H1 (cell line): ENCODE measurements around the gene SYT17. TPM values are rescaled to one million over a fixed set of nuclear protein-coding genes. Genes with fewer than 3 reads are reported as not detected.

Experiments
- CTCF ChIA-PET: fragments of 300-600 bp; sonication (Branson Sonifier 250); formaldehyde crosslinking; loops from one replicate; lab custom pipeline; 2021; ENCODE audit not compliant: partially characterized antibody; lab: Charles Lee
- POLR2A ChIA-PET: fragments of 300-600 bp; sonication (Branson Sonifier 250); formaldehyde crosslinking; loops from one replicate; lab custom pipeline; 2021; ENCODE audit warnings: inconsistent platforms; ENCODE audit not compliant: partially characterized antibody; lab: Charles Lee
- DNase-seq, 2 experiments: peaks; one replicate each; pipeline versions ENCODE4 v3.0.0 to v3.0.0-alpha.2; 2010 to 2022; ENCODE audit warnings: low spot score in 2 of 2, low read depth in 1 of 2, mixed read lengths in 1 of 2
- FAIRE-seq: peaks from 2 replicates; lab custom pipeline; 2011; peaks lifted over from hg19 to GRCh38; lab: Jason Lieb, UNC
- H2AFZ ChIP-seq: 2 replicates; pipeline ENCODE4 v1.8.1; 2012; ENCODE audit warnings: low read length, inconsistent platforms
- H2AK5ac ChIP-seq: 2 replicates; pipeline ENCODE4 v1.6.1; 2013; ENCODE audit warnings: low read depth, low read length
- H2BK120ac ChIP-seq: replicated peaks from 2 replicates; pipeline ENCODE3; 2013; ENCODE audit warnings: low read depth, low read length, inconsistent platforms
- H2BK12ac ChIP-seq: 2 replicates; pipeline ENCODE4 v1.6.1; 2013; ENCODE audit warnings: low read depth, low read length
- H2BK15ac ChIP-seq: 2 replicates; pipeline ENCODE4 v1.6.1; 2013; ENCODE audit warnings: low read length
- H2BK20ac ChIP-seq: 2 replicates; pipeline ENCODE4 v1.6.1; 2013; ENCODE audit warnings: low read length
- H2BK5ac ChIP-seq: 2 replicates; pipeline ENCODE4 v1.6.1; 2013; ENCODE audit warnings: low read depth, low read length
- H3K14ac ChIP-seq: 2 replicates; pipeline ENCODE4 v1.6.1; 2013; ENCODE audit warnings: inconsistent platforms; ENCODE audit not compliant: insufficient read length
- H3K18ac ChIP-seq: 2 replicates; pipeline ENCODE4 v1.6.1; 2013; ENCODE audit warnings: low read length; ENCODE audit errors: extremely low read depth
- H3K23ac ChIP-seq: 2 replicates; pipeline ENCODE4 v1.6.1; 2013; ENCODE audit warnings: inconsistent platforms; ENCODE audit not compliant: insufficient read length
- H3K23me2 ChIP-seq: 2 replicates; pipeline ENCODE4 v1.6.1; 2013; ENCODE audit warnings: low read depth, low read length
- H3K27ac ChIP-seq: 2 replicates; pipeline ENCODE4 v1.6.1; 2011; ENCODE audit warnings: low read depth, low read length, inconsistent platforms
- H3K27me3 ChIP-seq, 4 experiments: replicated peaks in 1 of 4; 1 replicate in 1 of 4; 2 replicates in 3 of 4; pipeline versions ENCODE4 v1.6.1 to v1.8.1; 2011 to 2013; ENCODE audit warnings: low read length in 3 of 4, mild to moderate bottlenecking in 3 of 4, inconsistent platforms in 2 of 4, mixed read lengths in 2 of 4, moderate library complexity in 1 of 4; ENCODE audit not compliant: control insufficient read depth in 3 of 4, insufficient read depth in 3 of 4; ENCODE audit errors: extremely low read depth in 1 of 4
- H3K36me3 ChIP-seq, 4 experiments: 2 replicates each; pipeline versions ENCODE4 v1.6.1 to v1.8.1; 2011 to 2013; ENCODE audit warnings: mild to moderate bottlenecking in 4 of 4, low read length in 3 of 4, moderate library complexity in 2 of 4, control low read depth in 1 of 4, inconsistent platforms in 1 of 4; ENCODE audit not compliant: insufficient read depth in 4 of 4, control insufficient read depth in 2 of 4
- H3K4ac ChIP-seq: replicated peaks from 2 replicates; pipeline ENCODE3; 2013; ENCODE audit warnings: low read length, low read depth, mixed read lengths, inconsistent platforms; ENCODE audit not compliant: insufficient read length
- H3K4me1 ChIP-seq, 4 experiments: replicated peaks in 1 of 4; 1 replicate in 1 of 4; 2 replicates in 3 of 4; pipeline versions ENCODE4 v1.6.1 to v1.8.1; 2011 to 2013; ENCODE audit warnings: low read length in 3 of 4, inconsistent platforms in 2 of 4, mixed read lengths in 1 of 4; ENCODE audit not compliant: insufficient read depth in 4 of 4, control insufficient read depth in 3 of 4
- H3K4me2 ChIP-seq, 2 experiments: 2 replicates each; pipeline versions ENCODE4 v1.6.1 to v1.8.1; 2011 to 2013; ENCODE audit warnings: low read depth in 2 of 2, low read length in 2 of 2, control low read depth in 1 of 2, inconsistent platforms in 1 of 2, mild to moderate bottlenecking in 1 of 2; ENCODE audit not compliant: insufficient read depth in 1 of 2
- H3K4me3 ChIP-seq, 4 experiments: fragments of 200-600, 300-600 bp in 1 of 4; sonication (generic), shearing (Covaris generic), sonication (Bioruptor Twin) in 1 of 4; 2 replicates each; pipeline versions ENCODE4 v1.5.1 to v1.8.1; 2011 to 2016; ENCODE audit warnings: low read length in 4 of 4, low read depth in 3 of 4, control low read depth in 2 of 4, inconsistent platforms in 2 of 4, mild to moderate bottlenecking in 2 of 4, mixed read lengths in 1 of 4, moderate library complexity in 1 of 4; ENCODE audit not compliant: insufficient read depth in 2 of 4; ENCODE audit errors: extremely low read depth in 1 of 4
- H3K56ac ChIP-seq: replicated peaks from 2 replicates; pipeline ENCODE3; 2013; ENCODE audit warnings: low read depth, mild to moderate bottlenecking, mixed read lengths, low read length, inconsistent platforms; ENCODE audit not compliant: insufficient read length
- H3K79me1 ChIP-seq: 2 replicates; pipeline ENCODE4 v1.6.1; 2013; ENCODE audit warnings: low read depth, low read length, control low read depth
- H3K79me2 ChIP-seq, 2 experiments: 2 replicates each; pipeline versions ENCODE4 v1.6.1 to v1.8.1; 2012 to 2013; ENCODE audit warnings: low read length in 2 of 2, mild to moderate bottlenecking in 2 of 2, inconsistent platforms in 1 of 2; ENCODE audit not compliant: insufficient read depth in 2 of 2, control insufficient read depth in 1 of 2
- H3K9ac ChIP-seq, 4 experiments: replicated peaks in 1 of 4; 1 replicate in 1 of 4; 2 replicates in 3 of 4; pipeline versions ENCODE4 v1.6.1 to v1.8.1; 2011 to 2013; ENCODE audit warnings: low read depth in 3 of 4, low read length in 3 of 4, control low read depth in 2 of 4, mild to moderate bottlenecking in 2 of 4, moderate library complexity in 2 of 4, inconsistent platforms in 1 of 4; ENCODE audit errors: extremely low read depth in 1 of 4
- H3K9me3 ChIP-seq, 2 experiments: 2 replicates each; pipeline versions ENCODE4 v1.6.1 to v1.8.1; 2012 to 2013; ENCODE audit warnings: mild to moderate bottlenecking in 2 of 2, moderate library complexity in 2 of 2, control low read depth in 1 of 2, inconsistent platforms in 1 of 2, low read depth in 1 of 2, low read length in 1 of 2, mixed read lengths in 1 of 2; ENCODE audit not compliant: insufficient read depth in 2 of 2
- H4K20me1 ChIP-seq, 2 experiments: replicated peaks in 1 of 2; 2 replicates each; pipeline versions ENCODE3 to v1.8.1; 2011 to 2013; ENCODE audit warnings: inconsistent platforms in 2 of 2, low read length in 2 of 2, mild to moderate bottlenecking in 1 of 2; ENCODE audit not compliant: insufficient read depth in 2 of 2, control insufficient read depth in 1 of 2
- H4K5ac ChIP-seq: 2 replicates; pipeline ENCODE4 v1.6.1; 2013; ENCODE audit warnings: low read length, low read depth, mixed read lengths, inconsistent platforms; ENCODE audit not compliant: insufficient read length
- H4K8ac ChIP-seq: 2 replicates; pipeline ENCODE4 v1.8.0; 2013; ENCODE audit warnings: mild to moderate bottlenecking, moderate library complexity, low read length, inconsistent platforms; ENCODE audit not compliant: insufficient read depth; ENCODE audit errors: extremely low read depth
- H4K91ac ChIP-seq: replicated peaks from 2 replicates; pipeline ENCODE3; 2013; ENCODE audit warnings: low read length, mixed read lengths, inconsistent platforms; ENCODE audit not compliant: insufficient read length
- CBX8 ChIP-seq: fragments of 300-800, 300-1000 bp; sonication (generic); IDR thresholded peaks from 2 replicates; pipeline ENCODE4 v1.7.1; 2016; ENCODE audit warnings: low read depth, low read length, borderline replicate concordance
- KDM1A ChIP-seq: fragments of 200-600, 300-600 bp; sonication (generic); IDR thresholded peaks from 2 replicates; pipeline ENCODE4 v1.7.1; 2016; ENCODE audit warnings: mild to moderate bottlenecking, low read length, borderline replicate concordance
- WGBS, 2 experiments: shearing (Covaris generic) in 1 of 2; methylation state at CpG; one replicate each; pipeline versions ENCODE4 v1.1.6 to v1.1.7; 2013 to 2015; ENCODE audit warnings: low lambda C conversion rate in 2 of 2, mixed read lengths in 2 of 2, inconsistent platforms in 1 of 2, low coverage in 1 of 2, missing lambda C conversion rate in 1 of 2; ENCODE audit not compliant: insufficient replicate concordance in 2 of 2, insufficient coverage in 1 of 2, insufficient read length in 1 of 2; ENCODE audit errors: extremely low coverage in 1 of 2, missing lambda C conversion rate in 1 of 2; 5-methylcytosine and 5-hydroxymethylcytosine counted together
- polyA plus RNA-seq, 7 experiments: library from polyadenylated mRNA; depleted of rRNA in 3 of 7; stranded (reverse) in 5 of 7; unstranded in 2 of 7; fragments of >200 nt in 5 of 7; fragments of 200-250 nt in 2 of 7; gene quantifications; 1 replicate in 5 of 7; 2 replicates in 1 of 7; 4 replicates in 1 of 7; pipeline versions ENCODE4 v1.2.1 to v1.2.3, GENCODE V29; 2011 to 2013; ENCODE audit warnings: missing spikeins in 2 of 7, mixed read lengths in 2 of 7
- total RNA-seq: library from RNA; stranded (reverse); fragmentation: NEBNext Ultra II Directional; extraction: Animal tissue kit (Norgen Biotek cat#: 25700); gene quantifications from 2 replicates; pipeline ENCODE4 v1.2.1, GENCODE V29; 2021

SYT17 gene
- total and polyA plus RNA-seq, 2 of the 8 experiments (the other 6 are each of a cell fraction or from before 2014, with no cell fraction given), result 5.8 to 18.1 TPM

GRCh38 chr16:19308392-19308791 is 140.4 kb downstream of the SYT17 start:
- FAIRE-seq, result no peak
- POLR2A ChIA-PET, result interaction anchor here (1.3 kb wide), 1 partner anchor 10 kb away, joined by 5 read pairs; no protein-coding TSS in a partner anchor
- Histone ChIP-seq H2AK5ac (no peak overlapping the region), H3K79me1 (no peaks in the 10 kb centered on the region), H3K56ac (no peak overlapping the region), H3K4me3 (no peak overlapping the region), H3K23me2 (no peaks in the 10 kb centered on the region), H2BK120ac (no peak overlapping the region), H3K23ac (no peak overlapping the region), H3K14ac (no peak overlapping the region), H3K4me1 (peaks cover 0 to 2% (median 0%) of the 10 kb centered on the region in 4 experiments; a peak in 1 of 7 replicates), H3K9ac (no peak overlapping the region), H3K9me3 (peaks cover 6 to 11% of the 10 kb centered on the region in 2 experiments; a peak in 2 of 4 replicates), H4K20me1 (no peaks in the 10 kb centered on the region), H4K5ac (no peak overlapping the region), H4K8ac (no peak overlapping the region; the same call in 1 of the 2 replicates), H3K18ac (no peak overlapping the region), H3K36me3 (no peaks in the 10 kb centered on the region), H3K4ac (no peak overlapping the region), H2BK5ac (no peak overlapping the region), H3K27me3 (no peaks in the 10 kb centered on the region), H2BK20ac (no peak overlapping the region), H2AFZ (no peak overlapping the region), H3K4me2 (no peak overlapping the region), H2BK12ac (no peak overlapping the region), H2BK15ac (no peak overlapping the region), H3K79me2 (no peaks in the 10 kb centered on the region), H3K27ac (no peak overlapping the region), H4K91ac (no peak overlapping the region)
- 87% methylated on average over 1 of the region's 1 CpG; no CpG with 5 or more reads in 1 of the 2 experiments for WGBS, 2 experiments
- CTCF ChIA-PET, result interaction anchor here (1.1 kb wide), 1 partner anchor 20 kb away, joined by 3 read pairs; no protein-coding TSS in a partner anchor
- no peak for DNase-seq
- TF ChIP-seq CBX8 (no peak), KDM1A (peak; percentile 61; the same call in 1 of the 2 replicates)
